ENCODE data around the gene MCU. TPM values are rescaled to one million over a fixed set of nuclear protein-coding genes. Genes with fewer than 3 reads are reported as not detected.

Gene MCU
- total RNA-seq, 1 donor from 2014 or later, result 31.4 TPM

DNA sequence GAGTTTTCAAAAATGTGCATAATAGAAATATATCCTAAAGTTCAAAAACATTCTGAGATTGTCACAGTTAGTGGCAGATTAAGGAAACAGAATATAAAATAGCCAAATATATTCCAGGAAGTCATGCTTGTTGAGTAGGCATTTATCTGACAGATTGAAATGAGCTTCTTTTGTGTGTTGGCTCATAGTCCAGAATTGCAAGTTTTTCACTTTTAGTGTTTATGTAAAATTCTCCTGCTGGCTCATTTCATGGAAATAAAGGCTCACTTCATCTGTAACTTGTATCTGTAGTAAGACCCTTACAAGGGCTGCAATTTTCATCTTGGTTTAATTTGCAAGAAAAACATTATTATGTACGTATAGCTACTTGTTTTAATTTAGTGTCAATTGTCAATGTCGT, 93.5 kb downstream of the MCU start:
- no peaks in the 10 kb centered on the region for H3K27me3 Mint-ChIP-seq (ENCODE audit: unreplicated experiment)
- no peaks in the 10 kb centered on the region for H3K36me3 Mint-ChIP-seq (ENCODE audit: unreplicated experiment)
- DNase-seq (ENCODE audit: extremely low spot score, unreplicated experiment), result no peak
- peaks cover 61% of the 10 kb centered on the region for H3K4me1 Mint-ChIP-seq (ENCODE audit: unreplicated experiment)
- TF ChIP-seq, protein P1, sequence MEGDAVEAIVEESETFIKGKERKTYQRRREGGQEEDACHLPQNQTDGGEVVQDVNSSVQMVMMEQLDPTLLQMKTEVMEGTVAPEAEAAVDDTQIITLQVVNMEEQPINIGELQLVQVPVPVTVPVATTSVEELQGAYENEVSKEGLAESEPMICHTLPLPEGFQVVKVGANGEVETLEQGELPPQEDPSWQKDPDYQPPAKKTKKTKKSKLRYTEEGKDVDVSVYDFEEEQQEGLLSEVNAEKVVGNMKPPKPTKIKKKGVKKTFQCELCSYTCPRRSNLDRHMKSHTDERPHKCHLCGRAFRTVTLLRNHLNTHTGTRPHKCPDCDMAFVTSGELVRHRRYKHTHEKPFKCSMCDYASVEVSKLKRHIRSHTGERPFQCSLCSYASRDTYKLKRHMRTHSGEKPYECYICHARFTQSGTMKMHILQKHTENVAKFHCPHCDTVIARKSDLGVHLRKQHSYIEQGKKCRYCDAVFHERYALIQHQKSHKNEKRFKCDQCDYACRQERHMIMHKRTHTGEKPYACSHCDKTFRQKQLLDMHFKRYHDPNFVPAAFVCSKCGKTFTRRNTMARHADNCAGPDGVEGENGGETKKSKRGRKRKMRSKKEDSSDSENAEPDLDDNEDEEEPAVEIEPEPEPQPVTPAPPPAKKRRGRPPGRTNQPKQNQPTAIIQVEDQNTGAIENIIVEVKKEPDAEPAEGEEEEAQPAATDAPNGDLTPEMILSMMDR (IDR thresholded peaks at IDR 0.05), result no peak
- H3K9me3 Mint-ChIP-seq (ENCODE audit: unreplicated experiment), result no peaks in the 10 kb centered on the region
- H3K27ac Mint-ChIP-seq (ENCODE audit: unreplicated experiment), result peak overlapping the region; percentile 88
- peak overlapping the region; percentile 8 for H3K4me3 Mint-ChIP-seq (ENCODE audit: unreplicated experiment)

DNA sequence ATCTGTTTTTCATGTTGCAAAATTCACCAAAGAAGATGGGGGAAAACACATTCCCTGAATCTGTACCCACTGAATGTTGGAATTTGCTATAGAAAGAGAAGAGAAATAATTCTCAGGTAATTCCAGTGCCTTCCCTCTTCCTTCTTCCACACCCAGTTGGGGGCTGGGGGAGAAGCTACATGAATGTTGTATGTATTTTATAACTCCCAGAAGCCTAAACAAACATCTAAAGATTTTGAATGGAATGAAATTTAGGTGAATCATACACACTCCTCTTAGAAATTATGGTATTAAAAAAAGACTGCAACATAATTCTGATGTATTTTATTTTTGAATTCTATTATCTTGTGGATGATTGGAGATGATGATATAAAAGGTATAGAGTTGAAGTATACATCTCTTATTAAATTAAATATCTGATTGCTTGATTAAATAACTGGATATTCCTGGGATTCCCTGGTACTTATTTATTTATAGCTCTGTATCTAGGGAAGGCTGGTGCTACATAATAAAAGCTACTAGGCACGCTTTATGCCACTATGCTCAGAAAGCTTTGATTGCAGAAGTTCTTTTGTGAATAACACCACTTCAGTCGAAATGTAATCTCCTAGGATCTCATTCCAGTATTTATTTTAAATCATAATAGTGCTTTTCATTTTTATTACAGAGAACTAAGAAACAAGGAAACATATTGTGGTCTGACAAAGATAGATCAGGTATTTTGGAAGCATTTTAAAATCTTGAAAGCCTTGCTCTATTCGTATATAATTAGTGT, 98.5 kb downstream of the MCU start:
- H3K4me1 Mint-ChIP-seq (ENCODE audit: unreplicated experiment), result peaks cover 46% of the 10 kb centered on the region
- no peaks in the 10 kb centered on the region for H3K27me3 Mint-ChIP-seq (ENCODE audit: unreplicated experiment)
- no peak overlapping the region for H3K27ac Mint-ChIP-seq (ENCODE audit: unreplicated experiment)
- H3K36me3 Mint-ChIP-seq (ENCODE audit: unreplicated experiment), result peaks cover 3% of the 10 kb centered on the region
- no peaks in the 10 kb centered on the region for H3K9me3 Mint-ChIP-seq (ENCODE audit: unreplicated experiment)
- H3K4me3 Mint-ChIP-seq (ENCODE audit: unreplicated experiment), result no peak overlapping the region
- DNase-seq (ENCODE audit: extremely low spot score, unreplicated experiment), result no peak
- TF ChIP-seq, protein P1 (IDR thresholded peaks at IDR 0.05), result no peak

DNA sequence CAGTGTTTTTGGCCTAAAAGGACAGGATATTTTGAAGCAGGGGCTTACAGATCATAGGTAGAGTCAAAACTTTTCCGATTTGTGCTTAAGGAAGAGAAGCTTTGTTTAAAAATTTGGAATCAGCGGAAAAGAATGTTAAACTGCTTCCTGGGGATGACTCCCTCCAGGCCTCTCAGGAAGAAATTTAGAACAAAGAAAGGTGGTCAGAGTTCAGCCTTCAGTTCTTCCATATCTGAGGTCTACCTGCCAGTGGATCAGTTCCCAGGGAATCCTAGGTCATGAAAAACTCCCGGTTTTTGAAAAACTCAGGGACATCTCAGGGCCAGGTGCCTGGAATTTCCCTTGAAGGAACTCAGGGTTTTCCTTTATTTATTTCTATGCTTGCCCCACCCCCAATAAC, 100.3 kb downstream of the MCU start:
- Mint-ChIP-seq H3K27me3 (ENCODE audit: unreplicated experiment) (no peaks in the 10 kb centered on the region), H3K4me3 (ENCODE audit: unreplicated experiment) (no peak overlapping the region), H3K4me1 (ENCODE audit: unreplicated experiment) (peaks cover 30% of the 10 kb centered on the region), H3K36me3 (ENCODE audit: unreplicated experiment) (peaks cover 3% of the 10 kb centered on the region), H3K9me3 (ENCODE audit: unreplicated experiment) (no peaks in the 10 kb centered on the region), H3K27ac (ENCODE audit: unreplicated experiment) (no peak overlapping the region)
- DNase-seq (ENCODE audit: extremely low spot score, unreplicated experiment), result no peak
- TF ChIP-seq, protein P1 (IDR thresholded peaks at IDR 0.05), result no peak

DNA sequence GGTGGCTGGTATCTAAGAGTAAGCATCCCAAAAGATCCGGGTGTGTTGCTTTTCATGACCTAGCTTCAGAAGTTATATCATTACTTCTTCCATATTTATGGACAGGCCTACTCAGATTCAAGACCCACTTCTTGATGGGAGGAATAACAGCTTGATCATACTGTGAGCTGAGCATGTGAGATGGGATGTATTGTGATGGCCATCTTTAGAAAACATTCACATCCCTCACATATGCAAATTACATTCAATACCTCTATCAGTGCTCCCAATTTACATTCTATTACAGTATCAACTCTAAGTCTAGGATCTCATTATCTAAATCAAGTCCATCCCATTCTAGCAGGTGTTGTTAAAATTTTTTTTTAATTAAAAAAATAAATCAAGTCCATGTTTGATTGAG, 101.8 kb downstream of the MCU start:
- H3K36me3 Mint-ChIP-seq (ENCODE audit: unreplicated experiment), result peaks cover 3% of the 10 kb centered on the region
- no peak for DNase-seq (ENCODE audit: extremely low spot score, unreplicated experiment)
- no peaks in the 10 kb centered on the region for H3K27me3 Mint-ChIP-seq (ENCODE audit: unreplicated experiment)
- H3K4me3 Mint-ChIP-seq (ENCODE audit: unreplicated experiment), result no peak overlapping the region
- H3K27ac Mint-ChIP-seq (ENCODE audit: unreplicated experiment), result no peak overlapping the region
- H3K9me3 Mint-ChIP-seq (ENCODE audit: unreplicated experiment), result no peaks in the 10 kb centered on the region
- TF ChIP-seq, protein P1 (IDR thresholded peaks at IDR 0.05), result no peak
- H3K4me1 Mint-ChIP-seq (ENCODE audit: unreplicated experiment), result peaks cover 28% of the 10 kb centered on the region

DNA sequence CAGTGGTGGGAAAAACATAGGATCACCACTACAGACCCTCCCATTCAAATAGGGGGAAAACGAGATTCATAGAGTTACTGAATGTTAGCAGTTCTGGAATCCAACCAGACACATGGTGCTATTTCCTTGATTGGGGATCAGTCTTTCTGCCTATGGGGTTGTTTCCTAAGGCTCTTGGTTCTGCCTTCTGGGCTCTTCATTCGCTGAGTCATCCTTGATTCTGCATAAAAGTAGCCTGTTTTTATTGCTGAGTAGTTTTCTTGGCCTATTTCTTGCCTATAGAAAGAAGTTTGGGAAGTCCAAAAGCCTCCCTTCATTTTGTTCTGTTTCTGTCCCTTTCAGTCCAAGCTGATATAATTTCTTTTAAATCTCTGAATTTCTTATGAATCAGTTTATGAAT, 102.3 kb downstream of the MCU start:
- H3K27me3 Mint-ChIP-seq (ENCODE audit: unreplicated experiment), result no peaks in the 10 kb centered on the region
- H3K27ac Mint-ChIP-seq (ENCODE audit: unreplicated experiment), result peak overlapping the region; percentile 72
- H3K36me3 Mint-ChIP-seq (ENCODE audit: unreplicated experiment), result peaks cover 3% of the 10 kb centered on the region
- DNase-seq (ENCODE audit: extremely low spot score, unreplicated experiment), result no peak
- H3K9me3 Mint-ChIP-seq (ENCODE audit: unreplicated experiment), result no peaks in the 10 kb centered on the region
- peaks cover 28% of the 10 kb centered on the region for H3K4me1 Mint-ChIP-seq (ENCODE audit: unreplicated experiment)
- TF ChIP-seq, protein P1 (IDR thresholded peaks at IDR 0.05), result no peak
- no peak overlapping the region for H3K4me3 Mint-ChIP-seq (ENCODE audit: unreplicated experiment)
